Gastroesophageal sphincter (tissue), 4 donors: ENCODE measurements around the gene CDC42. TPM values are rescaled to one million over a fixed set of nuclear protein-coding genes. Genes with fewer than 3 reads are reported as not detected.

Source experiments
- ATAC-seq: fragments of 150-250 bp; one replicate; pipeline ENCODE4 v1.9.1; 2016; ENCODE audit warnings: mild to moderate bottlenecking, moderate library complexity
- H3K27ac ChIP-seq, 4 donors: fragments of 200-600 bp; sonication (generic) in 3 of 4; 1 replicate in 3 of 4; 2 replicates in 1 of 4; pipeline ENCODE4 v1.5.1; 2016 to 2019
- H3K27me3 ChIP-seq: fragments of 200-600 bp; sonication (generic); one replicate; pipeline ENCODE4 v1.5.1; 2019
- H3K36me3 ChIP-seq, 2 donors: fragments of 200-600 bp; sonication (generic); one replicate each; pipeline ENCODE4 v1.5.1; 2019; ENCODE audit warnings: control low read depth in 1 of 2
- H3K4me1 ChIP-seq, 3 donors: fragments of 200-600 bp; sonication (generic); 1 replicate in 2 of 3; 2 replicates in 1 of 3; pipeline ENCODE4 v1.5.1; 2016 to 2019; ENCODE audit warnings: control low read depth in 2 of 3
- H3K4me3 ChIP-seq, 2 donors: fragments of 200-600 bp; sonication (generic); one replicate each; pipeline ENCODE4 v1.5.1; 2019; ENCODE audit warnings: mild to moderate bottlenecking in 1 of 2, moderate library complexity in 1 of 2
- H3K9me3 ChIP-seq, 3 donors: fragments of 200-600 bp; sonication (generic); one replicate each; pipeline ENCODE4 v1.5.1; 2017 to 2019; ENCODE audit warnings: control low read depth in 2 of 3
- CTCF ChIP-seq, 4 experiments: fragments of 200-600 bp in 2 of 4; fragments of 450-650 bp in 2 of 4; sonication (generic) in 1 of 4; IDR thresholded peaks; one replicate each; pipeline ENCODE4 v1.5.1; 2017 to 2019; ENCODE audit warnings: antibody characterized with exemption in 4 of 4, mild to moderate bottlenecking in 2 of 4, moderate library complexity in 2 of 4
- EP300 ChIP-seq: sonication (generic); formaldehyde crosslinking; IDR thresholded peaks from one replicate; pipeline ENCODE4 v1.6.1; 2017; ENCODE audit warnings: antibody characterized with exemption, mild to moderate bottlenecking
- POLR2A ChIP-seq, 2 donors: fragments of 450-650 bp; IDR thresholded peaks; one replicate each; pipeline ENCODE4 v1.6.1; 2017; ENCODE audit warnings: antibody characterized with exemption in 2 of 2, mild to moderate bottlenecking in 2 of 2, moderate library complexity in 1 of 2
- POLR2AphosphoS5 ChIP-seq: sonication (generic); formaldehyde crosslinking; IDR thresholded peaks from one replicate; pipeline ENCODE4 v1.6.1; 2017; ENCODE audit warnings: antibody characterized with exemption
- WGBS, 2 donors: methylation state at CpG; one replicate each; pipeline ENCODE4 v1.1.5; 2018; ENCODE audit warnings: low coverage in 1 of 2; 5-methylcytosine and 5-hydroxymethylcytosine counted together
- total RNA-seq, 4 donors: library from RNA; depleted of rRNA; stranded (reverse); fragments of >200 nt; gene quantifications; one replicate each; pipeline ENCODE4 v1.1.0, GENCODE V29; 2016

CDC42 gene
- total RNA-seq, 4 donors from 2014 or later: 190 to 309 (median 205) TPM

DNA sequence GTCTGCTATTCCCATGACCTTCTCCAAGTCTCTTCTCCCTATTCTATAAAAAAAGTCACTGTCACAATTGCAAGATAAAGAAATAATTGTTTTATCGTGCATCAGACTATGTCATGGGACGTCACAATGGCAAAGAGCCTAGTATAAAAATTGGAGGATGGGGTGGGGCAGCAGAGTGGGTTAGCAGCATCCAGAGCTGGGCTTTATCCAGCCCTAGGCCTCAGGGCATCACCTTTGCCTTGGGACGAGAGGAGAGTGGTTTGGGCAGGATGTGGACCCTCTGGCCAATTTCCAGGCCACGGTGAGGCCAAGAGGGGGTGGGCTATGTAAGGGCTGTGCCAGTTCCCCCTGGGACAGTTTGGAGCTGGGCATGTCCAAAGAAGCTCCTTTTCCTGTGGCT lies 64.7 kb downstream of the CDC42 start:
- no peaks in the 10 kb centered on the region for H3K27me3 ChIP-seq
- H3K4me3 ChIP-seq: no peak overlapping the region
- no peaks in the 10 kb centered on the region for H3K9me3 ChIP-seq
- no peak overlapping the region for H3K27ac ChIP-seq
- peaks cover 0 to 59% (median 13%) of the 10 kb centered on the region in 3 donors for H3K4me1 ChIP-seq
- ATAC-seq: no peak
- TF ChIP-seq CTCF (IDR thresholded peaks at IDR 0.05) (no peak), EP300 (no peak), POLR2AphosphoS5 (no peak), POLR2A (IDR thresholded peaks at IDR 0.05) (no peak)
- 50 to 51% methylated on average over 2 to 4 of the region's 4 CpGs for WGBS, 2 donors
- H3K36me3 ChIP-seq: peaks cover 0 to 50% of the 10 kb centered on the region in 2 donors

DNA sequence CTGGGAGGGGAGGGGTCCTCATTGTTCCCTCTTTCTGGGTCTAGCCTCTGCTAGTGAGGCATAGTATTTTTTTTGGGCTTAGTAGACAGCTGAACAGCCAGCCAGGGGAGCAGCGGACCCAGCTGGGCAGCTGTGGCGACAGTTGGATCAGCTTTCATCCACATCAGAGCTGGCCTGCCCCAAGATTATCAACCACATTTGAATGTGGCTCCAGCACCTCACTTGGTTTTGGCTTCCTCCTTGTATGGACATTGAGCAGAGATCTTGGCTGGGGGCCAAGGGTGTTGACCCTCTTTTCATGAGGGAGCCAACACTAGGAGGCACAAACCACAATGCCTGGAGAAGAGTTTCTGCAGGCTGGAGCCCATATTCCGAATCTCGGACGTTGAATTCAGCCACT lies 65.3 kb downstream of the CDC42 start:
- ATAC-seq: no peak
- 67% methylated on average over 1 of the region's 5 CpGs; no CpG with 5 or more reads in 1 of the 2 donors for WGBS, 2 donors
- no peak for TF ChIP-seq POLR2AphosphoS5
- no peak for TF ChIP-seq EP300
- TF ChIP-seq POLR2A (IDR thresholded peaks at IDR 0.05): no peak
- TF ChIP-seq CTCF (IDR thresholded peaks at IDR 0.05): no peak
- H3K9me3 ChIP-seq: no peaks in the 10 kb centered on the region
- H3K4me1 ChIP-seq: peaks cover 0 to 53% (median 13%) of the 10 kb centered on the region in 3 donors
- no peaks in the 10 kb centered on the region for H3K27me3 ChIP-seq
- no peak overlapping the region for H3K27ac ChIP-seq
- peaks cover 0 to 44% of the 10 kb centered on the region in 2 donors for H3K36me3 ChIP-seq
- no peak overlapping the region for H3K4me3 ChIP-seq

DNA sequence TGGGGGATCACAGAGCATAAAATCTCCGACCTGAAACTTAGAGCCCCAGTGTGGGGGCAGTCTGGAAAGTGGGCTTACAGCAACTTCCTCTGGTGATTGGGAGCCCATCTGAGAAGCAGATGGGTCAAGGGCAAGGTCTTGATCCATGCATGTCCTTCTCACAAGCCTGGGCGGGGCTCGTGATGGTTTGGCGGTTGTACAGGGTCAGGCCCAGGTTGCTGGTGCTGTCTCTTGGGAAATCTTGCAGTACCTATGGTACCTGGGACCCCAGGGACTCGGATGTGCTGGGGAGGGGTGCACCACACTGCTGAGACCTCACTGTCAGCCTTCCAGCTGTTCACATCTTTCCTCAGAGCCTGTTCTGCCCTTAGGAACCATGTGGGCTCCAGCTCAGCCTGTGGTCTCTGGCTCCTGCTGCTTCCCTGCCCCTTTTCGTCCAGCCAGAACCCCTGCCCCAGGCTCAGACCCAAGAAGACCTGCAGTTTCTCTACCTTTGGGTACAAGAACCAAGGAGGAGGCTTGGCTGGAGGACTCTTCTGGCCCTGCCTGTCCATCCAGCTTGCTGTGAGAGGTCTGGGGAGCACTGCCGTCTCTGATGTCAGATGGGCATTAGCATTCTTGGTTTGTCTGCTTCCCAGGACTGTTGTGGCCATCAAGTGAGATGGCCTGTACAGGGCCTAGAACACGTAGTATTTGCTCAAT lies 65.9 kb downstream of the CDC42 start:
- peaks cover 0 to 47% (median 13%) of the 10 kb centered on the region in 3 donors for H3K4me1 ChIP-seq
- no peak overlapping the region for H3K27ac ChIP-seq
- no peaks in the 10 kb centered on the region for H3K27me3 ChIP-seq
- no peak for ATAC-seq
- no CpG with 5 or more reads among the region's 8 CpGs for WGBS, 2 donors
- TF ChIP-seq EP300 (no peak), POLR2A (IDR thresholded peaks at IDR 0.05) (no peak), CTCF (IDR thresholded peaks at IDR 0.05) (no peak), POLR2AphosphoS5 (no peak)
- H3K4me3 ChIP-seq: no peak overlapping the region
- H3K9me3 ChIP-seq: no peaks in the 10 kb centered on the region
- H3K36me3 ChIP-seq: peaks cover 0 to 38% of the 10 kb centered on the region in 2 donors

- Histone ChIP-seq H3K27me3 (no peaks in the 10 kb centered on the region), H3K9me3 (no peaks in the 10 kb centered on the region), H3K27ac (no peak overlapping the region), H3K4me1 (peaks cover 0 to 33% (median 4%) of the 10 kb centered on the region in 3 donors), H3K4me3 (no peak overlapping the region), H3K36me3 (peaks cover 0 to 38% of the 10 kb centered on the region in 2 donors)
- no peak for ATAC-seq
- 84 to 98% methylated on average over 6 to 8 of the region's 44 CpGs for WGBS, 2 donors
- TF ChIP-seq POLR2AphosphoS5: no peak
- no peak for TF ChIP-seq POLR2A (IDR thresholded peaks at IDR 0.05)
- TF ChIP-seq CTCF (IDR thresholded peaks at IDR 0.05): no peak
- no peak for TF ChIP-seq EP300
Observed at GRCh38 chr1:22119626-22120468, 67.3 kb downstream of the CDC42 start.
